ENCODE measurements around the gene HPSE2.
"Not testable (repeated sequence)": the region's sequence is repeated elsewhere in the genome, so short reads cannot be mapped to it uniquely, and the experiment has no call there.

Gene HPSE2

GRCh38 chr10:98609265-98609664 is 626.4 kb downstream of the HPSE2 start:
- DNase-seq = no peak

- DNase-seq = no peak
Observed at GRCh38 chr10:98608411-98608810, 627.2 kb downstream of the HPSE2 start.

DNA sequence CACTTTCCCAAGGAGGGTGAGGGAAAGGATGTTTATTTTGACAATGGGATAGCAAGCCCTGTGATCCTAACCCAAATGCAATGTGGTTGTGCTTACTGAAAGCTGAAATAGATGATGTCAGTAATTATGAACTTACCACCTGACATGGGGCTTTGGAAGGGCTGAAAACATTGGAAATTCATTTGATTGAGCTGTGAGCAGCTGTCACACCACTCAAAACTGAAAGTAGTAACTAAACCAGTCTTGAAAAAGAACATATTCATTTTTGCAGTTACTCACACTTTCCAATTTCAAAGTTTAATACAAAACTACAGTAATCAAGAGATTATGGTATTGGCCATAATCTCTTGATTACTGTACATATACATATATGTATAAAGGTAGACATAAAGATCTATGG is 633.4 kb downstream of the HPSE2 start:
- no peak for DNase-seq

GRCh38 chr10:98599032-98599610 is 636.5 kb downstream of the HPSE2 start:
- DNase-seq = no peak

DNA sequence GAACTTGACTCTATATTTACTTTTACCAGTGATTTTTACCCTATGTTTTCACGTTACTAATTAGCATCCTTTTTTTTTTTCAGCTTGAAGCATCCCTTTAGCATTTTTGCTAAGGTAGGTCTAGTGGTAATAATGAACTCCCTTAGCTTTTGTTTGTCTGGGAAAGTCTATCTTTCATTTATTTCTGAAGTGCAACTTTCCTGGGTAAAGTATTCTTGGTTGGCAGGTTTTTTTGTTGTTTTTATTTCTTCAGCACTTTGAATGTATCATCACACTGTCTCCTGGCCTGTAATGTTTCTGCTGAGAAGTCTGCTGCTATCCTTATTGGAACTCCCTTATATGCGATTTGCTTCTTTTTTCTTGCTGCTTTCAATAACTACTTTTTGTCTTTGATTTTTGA is 639.2 kb downstream of the HPSE2 start:
- DNase-seq = no peak

- DNase-seq = no peak
Observed at GRCh38 chr10:98589691-98590090, 646.0 kb downstream of the HPSE2 start.

DNA sequence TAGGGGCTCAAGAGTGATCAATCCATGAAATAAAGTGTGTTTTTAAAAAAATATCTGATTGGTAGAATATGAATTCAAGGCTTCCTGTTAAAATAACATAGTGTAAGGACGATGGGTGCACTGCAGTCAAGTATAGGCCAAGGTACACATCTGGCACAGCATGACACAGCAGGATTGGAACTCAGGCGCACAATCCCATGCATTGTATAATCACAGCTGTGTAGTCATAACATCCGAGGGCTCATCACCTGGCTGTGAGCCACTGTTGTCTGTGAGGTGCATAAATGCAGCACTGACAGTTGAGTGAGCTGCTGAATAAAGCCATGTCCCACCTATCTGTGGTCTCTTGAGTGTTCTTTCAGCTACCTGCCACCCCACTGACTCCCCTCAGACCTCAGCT is 646.6 kb downstream of the HPSE2 start:
- DNase-seq = no peak

DNA sequence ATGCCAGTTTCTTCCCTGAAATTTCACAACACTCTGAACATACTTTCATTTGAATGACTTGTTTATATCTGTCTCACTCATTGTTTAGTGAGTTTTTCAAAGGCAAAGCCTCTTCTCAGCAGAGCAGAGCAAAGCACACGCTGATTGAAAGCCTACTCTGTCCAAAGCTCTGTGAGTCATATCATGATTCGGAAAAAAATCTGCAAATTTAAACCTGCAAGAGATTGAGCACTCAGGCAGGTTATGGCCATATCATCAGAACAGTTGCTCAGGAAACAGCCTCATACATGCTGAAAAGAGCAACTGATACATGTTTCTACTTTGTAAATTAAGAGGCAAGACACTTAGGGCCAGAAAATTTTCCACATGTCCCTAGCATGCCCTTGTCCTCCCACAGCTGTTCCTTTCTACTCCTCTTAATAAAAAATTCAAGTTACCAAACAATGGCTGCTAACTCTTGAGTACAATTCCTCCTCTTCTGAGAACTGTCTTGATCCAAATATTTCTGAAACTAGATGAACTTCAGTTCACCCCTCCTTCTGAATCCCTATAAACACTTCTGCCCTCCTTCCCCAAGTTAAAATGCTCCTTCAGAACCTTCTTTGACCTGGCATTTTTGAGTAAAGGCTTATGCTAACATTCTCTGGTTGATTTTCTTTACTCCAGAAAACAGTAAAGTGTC is 648.4 kb downstream of the HPSE2 start:
- DNase-seq = no peak

DNA sequence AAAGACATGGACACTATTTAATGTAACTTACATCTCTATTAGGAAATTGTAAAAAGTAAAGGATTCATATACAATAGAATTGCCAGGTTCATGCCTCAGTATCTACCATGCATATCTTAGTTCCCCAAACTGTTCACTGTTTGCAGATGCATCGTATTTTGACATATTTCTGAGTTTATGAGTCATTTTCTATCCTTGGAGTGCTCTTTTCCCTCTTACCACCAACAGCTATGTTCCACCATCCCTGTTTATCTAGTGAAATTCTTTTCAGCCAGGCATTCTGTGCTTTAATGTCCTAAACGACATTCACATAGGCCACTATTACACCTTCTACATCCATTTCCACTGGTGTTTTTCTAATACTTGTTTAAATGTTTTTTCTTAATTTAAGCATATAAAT is 649.6 kb downstream of the HPSE2 start:
- no peak for DNase-seq

GRCh38 chr10:98582363-98582762 is 653.3 kb downstream of the HPSE2 start:
- no peak for DNase-seq

DNA sequence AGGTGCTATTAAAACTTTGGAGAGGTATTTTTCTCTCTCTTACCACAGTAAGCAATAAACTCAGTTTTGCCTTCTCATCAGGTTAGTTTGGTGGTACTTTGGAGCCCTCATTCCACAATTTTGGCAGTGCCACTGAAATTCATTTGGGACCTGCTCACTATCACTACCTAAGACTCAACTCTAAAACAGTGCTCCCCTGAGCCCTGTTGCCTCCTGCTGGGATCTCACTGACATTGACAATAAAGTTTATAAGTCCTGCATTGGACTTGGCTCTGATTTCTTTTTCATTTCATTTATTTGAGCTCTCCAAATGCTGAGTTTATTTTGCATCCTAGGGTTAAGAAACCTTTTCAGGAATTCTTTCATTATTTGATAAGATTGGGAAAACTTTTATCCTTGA is 658.1 kb downstream of the HPSE2 start:
- no peak for DNase-seq

DNA sequence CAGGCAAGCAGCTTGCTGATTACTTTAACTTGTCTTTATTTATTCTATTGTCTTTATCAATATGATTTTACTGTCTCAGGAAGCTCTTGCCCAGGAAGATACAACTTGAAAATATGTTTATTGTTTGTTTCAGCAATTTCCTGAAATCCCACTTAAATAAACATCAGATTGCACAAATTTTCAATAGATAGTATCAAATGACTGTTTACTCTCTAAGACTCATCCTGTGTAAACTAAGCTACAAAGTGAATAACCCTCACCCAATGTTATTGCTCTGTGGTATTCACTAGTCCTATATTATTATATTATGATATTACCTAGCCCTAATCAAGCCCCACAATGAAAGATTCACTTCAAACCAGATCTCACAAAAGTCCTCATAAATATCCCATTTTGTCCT is 658.5 kb downstream of the HPSE2 start:
- DNase-seq = no peak

DNA sequence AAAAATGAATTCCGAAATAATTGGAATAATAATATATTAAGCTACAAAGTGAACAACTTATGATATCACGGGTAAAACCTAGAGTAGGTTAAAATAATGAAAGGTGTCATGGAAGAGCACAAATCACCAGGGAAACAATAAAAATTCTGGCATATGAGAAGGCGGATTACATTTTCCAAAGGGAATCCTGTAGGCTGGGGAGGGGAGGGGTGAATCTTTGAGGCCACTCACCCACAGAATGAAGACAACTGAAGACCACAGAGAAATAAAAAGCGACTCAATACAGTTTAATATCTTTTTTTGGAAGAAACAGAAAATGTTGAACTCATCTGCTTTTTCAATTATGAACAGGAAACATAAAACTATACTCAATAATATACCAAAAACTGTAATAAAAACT is 659.6 kb downstream of the HPSE2 start:
- DNase-seq = no peak

DNA sequence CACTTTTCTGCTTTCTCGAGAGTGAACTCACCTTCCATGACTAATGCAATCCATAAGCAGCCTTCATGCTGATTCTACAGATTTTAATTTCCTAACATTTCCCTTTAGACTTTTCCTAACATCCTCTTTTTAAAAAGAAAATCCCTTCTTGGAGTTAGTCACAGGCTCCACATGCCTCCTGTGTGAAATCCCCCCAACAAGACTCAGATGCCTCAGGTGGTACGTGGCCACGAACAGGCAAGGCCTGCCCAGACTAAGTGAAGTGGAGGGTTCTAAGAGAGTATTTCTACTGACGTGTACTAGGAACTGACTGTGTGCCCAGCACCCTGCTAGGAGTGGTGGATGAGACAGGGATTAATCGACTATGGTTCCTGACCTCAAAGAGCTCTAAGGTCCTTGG is 663.1 kb downstream of the HPSE2 start:
- DNase-seq = no peak

DNA sequence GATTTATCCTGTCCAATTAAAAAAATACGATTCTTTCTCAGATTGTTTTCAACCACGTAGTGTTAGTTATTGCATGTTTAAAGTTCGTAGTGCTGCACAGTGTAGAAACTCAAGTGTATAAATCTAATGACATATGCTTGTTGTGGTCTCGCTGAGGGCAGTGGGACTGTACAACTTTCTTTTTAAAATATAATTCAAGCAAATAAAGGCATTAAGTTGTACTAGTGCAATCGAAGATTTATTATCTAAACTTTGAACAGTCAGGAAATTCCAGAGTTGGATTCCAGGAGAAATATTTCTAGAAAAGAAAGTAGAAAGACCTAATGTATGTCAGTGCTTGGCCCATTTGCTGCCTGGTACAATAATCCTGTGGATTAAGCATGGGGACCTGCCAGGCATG is 664.8 kb downstream of the HPSE2 start:
- no peak for DNase-seq

GRCh38 chr10:98569853-98570252 is 665.8 kb downstream of the HPSE2 start:
- DNase-seq = no peak

DNA sequence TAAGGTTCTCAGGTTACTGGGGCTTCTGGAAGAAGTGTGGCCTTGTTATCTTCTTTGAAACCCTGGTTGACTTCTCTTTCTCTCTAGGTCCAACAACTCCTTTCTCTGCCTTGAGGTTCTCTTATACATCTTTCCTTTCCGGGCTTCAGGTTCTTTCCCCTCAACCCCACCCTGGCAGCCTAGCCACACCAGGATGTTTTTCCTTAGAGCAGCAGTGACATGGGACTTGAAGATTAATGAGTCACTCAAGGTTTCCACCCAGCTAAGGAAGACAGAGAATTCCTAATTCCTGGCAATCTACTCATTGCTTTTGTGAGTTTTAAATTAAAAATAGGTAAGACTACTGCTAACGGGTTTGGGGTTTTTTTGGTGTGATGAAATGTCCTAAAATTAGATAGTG is 667.1 kb downstream of the HPSE2 start:
- DNase-seq = no peak

GRCh38 chr10:98567391-98568133 is 668.1 kb downstream of the HPSE2 start:
- no peak for DNase-seq

- DNase-seq = no peak
Observed at GRCh38 chr10:98563811-98564210, 671.8 kb downstream of the HPSE2 start.

- no peak for DNase-seq
Observed at GRCh38 chr10:98560565-98560964, 675.1 kb downstream of the HPSE2 start.

GRCh38 chr10:98556061-98556460 is 679.6 kb downstream of the HPSE2 start:
- no peak for DNase-seq

DNA sequence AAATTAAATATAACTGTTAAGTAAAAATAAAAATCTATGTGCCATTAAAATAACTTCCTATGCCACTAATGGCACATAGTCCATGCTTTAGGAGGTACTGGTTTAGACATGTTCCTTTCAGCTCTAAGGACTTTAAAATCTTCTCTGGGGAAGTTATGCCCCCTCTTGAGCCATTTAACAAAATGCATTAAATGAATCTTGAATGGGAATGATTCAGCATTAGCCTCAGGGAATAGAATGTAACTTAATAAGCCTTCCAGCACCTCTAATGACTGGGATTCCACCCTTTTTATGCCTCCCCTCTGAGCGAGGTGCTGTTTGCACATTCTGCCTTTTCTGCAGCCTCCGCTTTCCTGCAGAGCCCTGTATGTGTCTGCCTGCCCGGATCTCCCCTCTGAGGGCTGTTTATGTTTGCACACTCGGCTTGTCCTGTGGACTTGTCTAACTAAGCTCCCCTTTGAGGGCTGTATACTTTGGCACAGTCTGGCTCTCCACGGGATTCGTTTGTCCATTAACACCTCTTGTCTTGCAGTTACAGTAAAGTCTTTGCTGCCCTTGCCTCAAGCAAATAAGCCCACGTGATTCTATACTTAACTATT is 680.5 kb downstream of the HPSE2 start:
- DNase-seq = no peak

DNA sequence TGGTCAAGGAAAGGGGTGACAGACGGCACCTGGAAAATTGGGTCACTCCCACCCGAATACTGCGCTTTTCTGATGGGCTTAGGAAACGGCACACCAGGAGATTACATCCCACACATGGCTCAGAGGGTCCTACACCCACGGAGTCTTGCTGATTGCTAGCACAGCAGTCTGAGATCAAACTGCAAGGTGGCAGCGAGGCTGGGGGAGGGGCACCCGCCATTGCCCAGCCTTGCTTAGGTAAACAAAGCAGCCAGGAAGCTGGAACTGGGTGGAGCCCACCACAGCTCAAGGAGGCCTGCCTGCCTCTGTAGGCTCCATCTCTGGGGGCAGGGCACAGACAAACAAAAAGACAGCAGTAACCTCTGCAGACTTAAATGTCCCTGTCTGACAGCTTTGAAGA is 694.1 kb downstream of the HPSE2 start:
- DNase-seq = not testable (repeated sequence)

DNA sequence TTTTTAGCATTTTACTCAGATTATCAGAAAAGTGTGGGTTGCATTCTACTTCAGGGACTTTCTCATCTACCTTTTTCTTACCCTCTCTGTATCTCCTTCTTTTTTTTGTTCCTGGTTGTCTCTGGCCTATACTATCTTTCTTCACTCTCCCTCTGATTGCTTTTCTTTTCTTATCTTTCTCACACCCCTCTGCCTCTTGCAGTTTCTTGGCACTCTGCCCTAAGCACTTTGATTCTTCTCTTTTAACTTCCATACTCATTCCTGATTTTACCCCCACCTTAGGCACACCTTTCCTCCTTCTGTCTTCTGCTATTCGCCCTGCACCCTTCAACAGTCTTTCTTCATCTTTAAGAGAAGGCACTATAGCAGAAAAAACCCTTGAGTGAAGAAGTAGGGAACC is 696.1 kb downstream of the HPSE2 start:
- no peak for DNase-seq

Data from KG1 (cell line).